ENCODE measurements around the gene SSBP4. TPM values are rescaled to one million over a fixed set of nuclear protein-coding genes. Genes with fewer than 3 reads are reported as not detected.

Gene SSBP4
- total and polyA plus RNA-seq, 2 experiments from 2014 or later, result 44.4 to 52.0 TPM

- DNase-seq (ENCODE audit: low spot score), result no peak
Measured at GRCh38 chr19:18446145-18446810, 27.1 kb downstream of the SSBP4 start.

More at GRCh38 chr19:18446145-18446810, 27.1 kb downstream of the SSBP4 start:
- no peaks in the 10 kb centered on the region; the same call in 1 of the 2 replicates for H4K20me1 ChIP-seq (replicated peaks; ENCODE audit: insufficient read depth)
- peaks cover 4% of the 10 kb centered on the region for H3K9me3 Mint-ChIP-seq
- H3K4me1 ChIP-seq (ENCODE audit: insufficient read depth), result no peaks in the 10 kb centered on the region
- no peak overlapping the region for H3K4me3 ChIP-seq
- H2AFZ ChIP-seq, result no peak overlapping the region
- peaks cover 12% of the 10 kb centered on the region for H3K36me3 Mint-ChIP-seq (ENCODE audit: low read depth)
- H3K27ac Mint-ChIP-seq, result no peak overlapping the region
- H3K4me3 Mint-ChIP-seq, result no peak overlapping the region
- no peak overlapping the region for H3K4me2 ChIP-seq
- H3K27me3 ChIP-seq (ENCODE audit: insufficient read depth), result no peaks in the 10 kb centered on the region
- H3K27me3 Mint-ChIP-seq (ENCODE audit: insufficient read depth, low read depth, poor library complexity), result peaks cover 13% of the 10 kb centered on the region
- no peaks in the 10 kb centered on the region for H3K79me2 ChIP-seq (replicated peaks; ENCODE audit: insufficient read depth)
- H3F3A ChIP-seq (replicated peaks; ENCODE audit: low read depth), result 0 out of 2 replicates have a peak, but pooled peaks cover 3% of the 10 kb centered on the region
- ATAC-seq, result no peak
- no peak overlapping the region for H3K27ac ChIP-seq (ENCODE audit: low read depth)
- no peaks in the 10 kb centered on the region for H3K9me2 ChIP-seq (ENCODE audit: insufficient read depth)
- 0 out of 3 replicates have a peak, but pooled peaks cover 2% of the 10 kb centered on the region for H3K4me1 Mint-ChIP-seq
- no peaks in the 10 kb centered on the region; the same call in 1 of the 2 replicates for H3K36me3 ChIP-seq (ENCODE audit: insufficient read depth)
- TF ChIP-seq POLR2AphosphoS5 (IDR thresholded peaks at IDR 0.05; ENCODE audit: low read depth), result no peak
- TF ChIP-seq ZNF331 (CRISPR knock-in tag; IDR thresholded peaks at IDR 0.05; ENCODE audit: low read depth), result no peak
- TF ChIP-seq CTCF (conservative IDR thresholded peaks at IDR 0.05; ENCODE audit: low read depth in 2 of 2), result no peak
- no peak for TF ChIP-seq EZH2 (IDR thresholded peaks at IDR 0.05; ENCODE audit: low read depth, unreplicated experiment)
- no peak for TF ChIP-seq EZH2phosphoT487 (IDR thresholded peaks at IDR 0.05; ENCODE audit: unreplicated experiment)
- no peak for TF ChIP-seq REST (IDR thresholded peaks at IDR 0.05; ENCODE audit: unreplicated experiment)
- TF ChIP-seq STAT1 (IDR thresholded peaks at IDR 0.05; ENCODE audit: unreplicated experiment), result no peak
- no peak for TF ChIP-seq ZNF462 (CRISPR knock-in tag; IDR thresholded peaks at IDR 0.05)
- no peak for TF ChIP-seq CREB1 (CRISPR knock-in tag; IDR thresholded peaks at IDR 0.05; ENCODE audit: low read depth)
- no peak for TF ChIP-seq ETS1 (IDR thresholded peaks at IDR 0.05)
- no peak for TF ChIP-seq ZNF114 (CRISPR knock-in tag; IDR thresholded peaks at IDR 0.05)
- no peak for TF ChIP-seq NANOG (IDR thresholded peaks at IDR 0.05; ENCODE audit: borderline replicate concordance)
- TF ChIP-seq JUNB (IDR thresholded peaks at IDR 0.05; ENCODE audit: unreplicated experiment), result no peak
